Right ventricle myocardium inferior (tissue), 1 donor: ENCODE measurements around the gene BCORL1. TPM values are rescaled to one million over a fixed set of nuclear protein-coding genes. Genes with fewer than 3 reads are reported as not detected.

Source experiments
- ATAC-seq: fragments of 200-7000 bp; cut with Tn5 transposase; one replicate; pipeline ENCODE4 v1.9.1; 2020; ENCODE audit warnings: mild to moderate bottlenecking, moderate library complexity
- DNase-seq: peaks from one replicate; pipeline ENCODE4 v3.0.0; 2021; ENCODE audit errors: missing footprints
- intact Hi-C: fragments of 100-400 bp; cut with DNase I; formaldehyde crosslinking; loops from one replicate; pipeline ENCODE4 v1.11.0; 2022
- total RNA-seq: library from RNA; stranded (reverse); fragmentation: NEBNext Ultra II Directional; extraction: Animal tissue kit (Norgen Biotek cat#: 25700); gene quantifications from one replicate; pipeline ENCODE4 v1.2.1, GENCODE V29; 2021
- donor health status: DM: no; HTN: yes; CAD: no; lungs with severe emphysema.

Gene BCORL1
- total RNA-seq, 1 donor from 2014 or later: 11.3 TPM

- DNase-seq: no peak
- intact Hi-C loops: no loop called here
- no peak for ATAC-seq
Observed at GRCh38 chrX:130001893-130002292, 19.5 kb downstream of the BCORL1 start.

DNA sequence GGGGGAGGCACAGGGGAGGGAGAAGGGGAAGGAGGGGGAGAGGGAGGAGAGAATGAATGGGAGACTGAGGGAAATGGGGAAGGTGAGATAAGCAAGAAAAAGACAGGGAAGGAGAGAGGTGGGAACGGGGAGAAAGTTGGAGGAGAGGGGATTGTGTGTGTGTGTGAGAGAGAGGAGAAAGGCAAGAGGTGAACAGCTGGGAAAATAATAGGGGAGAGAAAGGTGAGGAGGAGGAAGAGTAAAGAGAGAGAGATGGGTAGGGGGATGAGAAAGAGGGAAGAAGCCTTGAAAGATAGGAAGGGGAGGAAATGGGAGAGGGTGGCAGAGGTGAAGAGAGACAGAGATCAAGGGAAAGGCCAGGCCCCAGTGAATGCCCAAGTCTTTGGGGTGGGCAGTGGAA lies 20.1 kb downstream of the BCORL1 start:
- no peak for DNase-seq
- intact Hi-C loops: no loop called here
- ATAC-seq: no peak

DNA sequence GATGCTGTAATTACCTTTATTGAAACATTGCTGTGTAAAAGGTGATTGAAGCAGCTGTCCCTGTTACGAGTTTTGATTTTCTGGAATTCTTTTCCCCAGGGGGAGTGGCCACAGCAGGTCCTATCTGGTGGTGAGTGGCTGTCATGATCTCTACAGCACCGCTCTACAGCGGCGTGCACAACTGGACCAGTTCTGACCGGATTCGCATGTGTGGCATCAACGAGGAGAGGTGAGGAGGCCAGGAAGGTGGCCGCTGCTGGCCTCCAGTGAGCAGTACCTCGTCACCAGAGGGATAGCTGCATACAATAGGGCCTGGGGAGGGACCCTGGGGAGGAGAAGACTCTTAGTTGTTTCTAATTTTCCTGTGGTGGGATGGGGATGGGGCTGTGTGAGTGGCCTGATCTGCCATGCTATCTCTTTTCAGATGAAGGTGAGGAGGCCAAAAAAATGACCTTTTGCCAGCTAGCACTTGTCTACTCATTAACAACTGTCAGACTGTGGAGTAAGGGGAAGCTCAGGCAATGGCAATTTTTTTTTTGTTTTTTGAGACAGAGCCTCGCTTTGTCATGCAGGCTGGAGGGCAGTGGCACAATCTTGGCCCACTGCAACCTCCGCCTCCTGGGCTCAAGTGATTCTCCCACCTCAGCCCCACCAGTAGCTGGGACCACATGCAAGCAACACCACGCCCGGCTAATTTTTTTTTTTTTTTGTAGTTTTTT lies 22.8 kb downstream of the BCORL1 start:
- ATAC-seq (no peak), DNase-seq (no peak)
- intact Hi-C loops: no loop called here

GRCh38 chrX:130009658-130010223 lies 27.3 kb downstream of the BCORL1 start:
- ATAC-seq: no peak

DNA sequence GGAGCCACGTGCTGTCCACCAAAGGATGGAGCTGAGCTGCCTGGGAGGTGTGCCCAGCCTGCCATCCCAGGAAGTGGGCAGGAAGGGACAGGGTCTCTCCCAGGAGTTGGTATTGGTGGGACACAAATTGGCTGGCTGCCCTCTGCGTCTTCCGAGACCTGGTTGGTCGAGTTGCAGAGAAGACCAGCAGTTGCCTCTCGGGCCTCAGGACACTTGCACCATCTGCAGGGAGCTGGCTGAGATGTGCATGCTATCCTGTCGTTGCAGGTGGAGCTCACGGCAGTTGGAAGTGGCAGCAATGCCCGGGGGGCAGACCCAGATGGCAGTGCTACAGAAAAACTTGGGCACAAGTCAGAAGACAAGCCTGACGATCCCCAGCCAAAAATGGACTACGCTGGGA lies 30.2 kb downstream of the BCORL1 start:
- intact Hi-C loops: no loop called here
- DNase-seq (no peak), ATAC-seq (no peak)

More at GRCh38 chrX:130009658-130010223, 27.3 kb downstream of the BCORL1 start:
- no peak for DNase-seq
- intact Hi-C loops: no loop called here

DNA sequence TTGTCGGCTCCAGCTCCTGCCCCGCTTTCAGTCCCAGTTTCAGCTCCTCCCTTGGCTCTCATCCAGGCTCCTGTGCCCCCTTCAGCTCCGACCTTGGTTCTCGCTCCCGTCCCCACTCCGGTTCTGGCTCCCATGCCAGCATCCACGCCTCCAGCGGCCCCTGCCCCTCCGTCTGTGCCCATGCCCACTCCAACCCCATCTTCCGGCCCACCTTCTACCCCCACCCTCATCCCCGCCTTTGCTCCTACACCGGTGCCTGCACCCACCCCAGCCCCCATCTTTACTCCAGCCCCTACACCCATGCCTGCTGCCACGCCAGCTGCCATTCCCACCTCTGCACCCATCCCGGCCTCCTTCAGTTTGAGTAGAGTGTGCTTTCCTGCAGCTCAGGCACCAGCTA lies 31.2 kb downstream of the BCORL1 start:
- no peak for ATAC-seq
- intact Hi-C loops: no loop called here
- DNase-seq: no peak

- no peak for DNase-seq
- intact Hi-C loops: no loop called here
- no peak for ATAC-seq
Observed at GRCh38 chrX:130014356-130014755, 31.9 kb downstream of the BCORL1 start.

GRCh38 chrX:130014770-130015169 lies 32.3 kb downstream of the BCORL1 start:
- no peak for ATAC-seq
- no peak for DNase-seq
- intact Hi-C loops: no loop called here

GRCh38 chrX:130015181-130015580 lies 32.7 kb downstream of the BCORL1 start:
- intact Hi-C loops: no loop called here
- ATAC-seq: no peak
- DNase-seq: no peak

- DNase-seq (no peak), ATAC-seq (no peak)
- intact Hi-C loops: no loop called here
Observed at GRCh38 chrX:130018143-130018542, 35.7 kb downstream of the BCORL1 start.

DNA sequence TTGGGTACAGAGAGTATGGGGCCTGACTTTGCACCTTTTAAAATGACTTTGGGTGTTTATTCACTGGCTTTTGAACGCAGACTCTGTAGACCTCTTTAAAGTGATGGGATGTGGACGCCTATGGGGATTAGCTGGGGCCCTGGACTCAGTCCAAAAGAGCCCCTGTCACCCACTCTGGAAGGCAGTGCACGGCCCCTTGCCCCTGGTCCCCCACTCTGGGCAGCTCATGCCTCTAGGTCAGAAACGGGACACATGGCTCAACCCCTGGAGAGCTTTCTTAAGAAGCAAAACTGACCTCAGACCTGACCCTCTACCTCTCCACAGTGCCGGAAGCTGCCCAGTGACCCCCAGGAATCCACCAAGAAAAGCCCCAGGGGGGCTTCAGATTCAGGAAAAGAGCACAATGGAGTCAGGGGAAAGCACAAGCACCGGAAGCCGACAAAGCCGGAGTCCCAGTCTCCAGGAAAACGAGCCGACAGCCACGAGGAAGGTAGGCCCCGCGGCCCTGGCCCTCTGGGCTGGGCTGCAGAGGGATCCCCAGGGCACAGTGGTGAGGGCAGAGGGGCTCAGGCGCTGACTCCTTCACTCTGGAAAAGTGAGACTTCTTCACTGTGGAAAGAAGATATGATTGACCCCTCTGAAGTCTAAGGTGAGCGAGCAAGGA lies 38.4 kb downstream of the BCORL1 start:
- intact Hi-C loops: loop anchor here (5.0 kb wide), 1 partner anchor 38 kb away; the partner anchor contains the start of gene BCORL1
- DNase-seq (no peak), ATAC-seq (no peak)

DNA sequence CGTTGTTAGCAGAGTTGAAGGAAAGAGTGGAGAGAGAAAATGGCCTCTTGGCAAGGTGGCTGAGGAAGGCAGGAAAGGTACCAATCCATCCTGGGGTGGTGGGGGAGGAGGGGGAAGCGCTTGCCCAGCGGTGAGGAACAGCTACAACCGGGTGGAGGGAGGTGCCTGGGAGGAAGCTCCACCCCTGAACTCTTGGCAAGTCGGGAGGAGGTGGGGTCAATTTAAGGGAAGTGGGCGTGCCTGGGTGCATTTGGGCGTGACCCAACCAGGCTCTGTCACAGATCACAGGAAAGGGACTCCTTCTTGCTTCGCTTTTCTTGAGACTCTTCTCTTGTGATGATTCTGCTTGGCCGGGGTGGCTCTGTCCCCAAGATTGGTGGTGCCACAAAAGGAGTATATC lies 41.7 kb downstream of the BCORL1 start:
- DNase-seq: peak; percentile 85
- ATAC-seq: peak; percentile 91
- intact Hi-C loops: loop anchor here (5.0 kb wide), 1 partner anchor 42 kb away; the partner anchor contains the start of gene BCORL1

GRCh38 chrX:130025256-130025655 lies 42.8 kb downstream of the BCORL1 start:
- no peak for ATAC-seq
- DNase-seq: no peak
- intact Hi-C loops: no loop called here

DNA sequence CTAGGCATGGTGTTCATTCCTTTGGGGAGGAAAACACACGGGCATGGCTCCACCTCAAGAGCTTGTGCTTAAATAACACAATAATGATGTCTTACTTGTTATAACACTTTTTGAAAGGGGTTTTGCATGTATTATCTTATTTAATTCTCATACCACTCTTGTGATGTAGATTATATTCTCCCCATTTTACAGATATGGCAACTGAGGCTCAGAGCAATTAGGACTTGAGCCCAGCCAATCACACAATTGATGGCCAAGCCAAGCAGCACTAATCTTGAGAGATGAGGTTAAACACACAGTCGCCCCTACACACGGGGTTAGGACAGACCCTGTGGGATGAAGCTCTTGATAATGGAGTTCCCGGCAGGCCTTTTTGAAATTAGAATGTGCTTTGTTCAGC lies 45.1 kb downstream of the BCORL1 start:
- DNase-seq (no peak), ATAC-seq (no peak)
- intact Hi-C loops: no loop called here

DNA sequence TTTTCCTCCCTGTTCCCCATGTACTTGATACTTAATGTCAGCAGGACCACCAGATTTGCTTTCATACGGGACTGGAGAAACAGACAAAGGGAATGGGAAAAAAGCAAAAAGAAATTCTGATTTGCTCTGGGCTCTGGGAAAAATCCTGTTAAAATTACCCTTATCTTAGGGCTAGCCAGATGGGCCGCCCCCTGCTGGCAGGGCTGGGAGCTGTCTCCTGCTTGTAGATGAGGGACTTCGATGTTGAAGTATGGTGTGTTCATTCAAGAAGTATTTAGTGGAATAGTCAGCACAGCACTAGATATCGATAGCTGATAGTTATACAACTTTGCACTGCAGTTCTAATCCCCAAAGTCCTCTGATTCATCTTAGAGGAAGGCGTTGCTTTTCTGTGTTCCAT lies 45.8 kb downstream of the BCORL1 start:
- DNase-seq (peak; percentile 79), ATAC-seq (no peak)
- intact Hi-C loops: loop anchor here (2.0 kb wide), 1 partner anchor 103 kb away; no protein-coding TSS in a partner anchor

DNA sequence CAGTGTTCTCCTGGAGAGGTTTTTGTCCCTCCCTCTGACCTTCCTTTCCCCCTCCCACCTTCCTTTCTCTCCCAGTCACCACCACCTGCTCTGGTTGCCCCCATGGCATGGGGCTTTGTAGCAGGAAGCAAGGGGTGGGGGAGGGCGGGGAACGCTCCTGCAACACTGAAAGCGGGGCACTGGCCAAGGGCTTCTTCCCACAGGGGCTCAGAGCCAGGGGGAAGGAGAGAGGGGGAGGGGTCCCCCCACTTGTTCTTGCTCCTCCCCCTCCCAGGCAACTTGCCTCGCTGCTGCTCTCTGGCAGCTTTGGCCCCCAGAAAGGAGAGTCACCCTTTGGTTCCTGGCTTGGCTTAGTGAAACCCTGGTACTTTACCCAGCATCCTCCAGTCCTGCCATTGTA lies 48.4 kb downstream of the BCORL1 start:
- intact Hi-C loops: no loop called here
- DNase-seq: no peak
- no peak for ATAC-seq

GRCh38 chrX:130032552-130032951 lies 50.1 kb downstream of the BCORL1 start:
- ATAC-seq (no peak), DNase-seq (no peak)
- intact Hi-C loops: no loop called here

GRCh38 chrX:130034178-130034577 lies 51.7 kb downstream of the BCORL1 start:
- no peak for ATAC-seq
- no peak for DNase-seq
- intact Hi-C loops: no loop called here

GRCh38 chrX:130039847-130040246 lies 57.4 kb downstream of the BCORL1 start:
- intact Hi-C loops: no loop called here
- DNase-seq: no peak
- ATAC-seq: peak; percentile 73

- DNase-seq (no peak), ATAC-seq (no peak)
- intact Hi-C loops: no loop called here
Observed at GRCh38 chrX:130047416-130047815, 65.0 kb downstream of the BCORL1 start.
